Uterus (tissue), 4 donors: ENCODE data around the gene CTDSPL2. TPM values are rescaled to one million over a fixed set of nuclear protein-coding genes. Genes with fewer than 3 reads are reported as not detected.

Experiments
- DNase-seq, 2 donors: peaks; one replicate each; pipeline ENCODE4 v3.0.0-alpha.2; 2019 to 2020
- H3K27ac ChIP-seq, 2 donors: fragments of 200-600 bp; sonication (generic); 1 replicate in 1 of 2; 2 replicates in 1 of 2; pipeline ENCODE4 v1.5.1; 2016 to 2018
- H3K27me3 ChIP-seq, 2 donors: fragments of 200-600 bp; sonication (generic); one replicate each; pipeline ENCODE4 v1.5.1; 2018 to 2019; ENCODE audit warnings: control low read depth in 1 of 2
- H3K36me3 ChIP-seq, 2 donors: fragments of 200-600 bp; sonication (generic); one replicate each; pipeline ENCODE4 v1.5.1; 2019; ENCODE audit warnings: control low read depth in 1 of 2
- H3K4me1 ChIP-seq, 2 donors: fragments of 200-600 bp; sonication (generic); one replicate each; pipeline ENCODE4 v1.5.1; 2018 to 2019; ENCODE audit warnings: control low read depth in 1 of 2
- H3K4me3 ChIP-seq, 2 donors: fragments of 200-600 bp; sonication (generic); 1 replicate in 1 of 2; 2 replicates in 1 of 2; pipeline ENCODE4 v1.5.1; 2018 to 2019; ENCODE audit warnings: mild to moderate bottlenecking in 1 of 2
- H3K9me3 ChIP-seq, 2 donors: fragments of 200-600 bp; sonication (generic); one replicate each; pipeline ENCODE4 v1.5.1; 2019; ENCODE audit warnings: control low read depth in 1 of 2
- CTCF ChIP-seq, 4 experiments: fragments of 200-600 bp in 2 of 4; fragments of 450-650 bp in 2 of 4; sonication (generic) in 2 of 4; IDR thresholded peaks; one replicate each; pipeline ENCODE4 v1.5.1; 2016 to 2019; ENCODE audit warnings: antibody characterized with exemption in 4 of 4, mild to moderate bottlenecking in 2 of 4, moderate library complexity in 1 of 4
- POLR2A ChIP-seq, 2 donors: fragments of 450-650 bp; IDR thresholded peaks; one replicate each; pipeline ENCODE4 v1.6.1; 2016; ENCODE audit warnings: antibody characterized with exemption in 2 of 2, mild to moderate bottlenecking in 1 of 2, moderate library complexity in 1 of 2
- intact Hi-C: fragments of 100-400 bp; cut with DNase I; formaldehyde crosslinking; loops from one replicate; pipeline ENCODE4 v1.15.1; 2023; ENCODE audit warnings: low total_unique reads
- total RNA-seq, 4 donors: library from RNA; depleted of rRNA in 3 of 4; stranded (reverse); fragments of >200 nt in 3 of 4; gene quantifications; one replicate each; pipeline versions ENCODE4 v1.1.0 to v1.2.4, GENCODE V29; 2014 to 2023
- donor health status: DM: yes; HTN: yes; CAD: no.

Gene CTDSPL2
- total RNA-seq, 4 donors from 2014 or later, result 29.7 to 195 (median 63.9) TPM

- H3K36me3 ChIP-seq, result no peaks in the 10 kb centered on the region
- no peak overlapping the region for H3K4me3 ChIP-seq
- H3K27ac ChIP-seq, result no peak overlapping the region
- TF ChIP-seq CTCF (IDR thresholded peaks at IDR 0.05), result no peak
- TF ChIP-seq POLR2A (IDR thresholded peaks at IDR 0.05), result no peak
- H3K4me1 ChIP-seq, result no peaks in the 10 kb centered on the region
- no peaks in the 10 kb centered on the region for H3K27me3 ChIP-seq
- intact Hi-C loops, result no loop called here
- H3K9me3 ChIP-seq, result no peaks in the 10 kb centered on the region
- DNase-seq, result no peak
Measured at GRCh38 chr15:44397869-44398268, 29.6 kb upstream of the CTDSPL2 start.

GRCh38 chr15:44414001-44414400 lies 13.4 kb upstream of the CTDSPL2 start:
- Histone ChIP-seq H3K36me3 (no peaks in the 10 kb centered on the region), H3K4me3 (no peak overlapping the region), H3K9me3 (no peaks in the 10 kb centered on the region), H3K27ac (no peak overlapping the region), H3K4me1 (no peaks in the 10 kb centered on the region), H3K27me3 (no peaks in the 10 kb centered on the region)
- intact Hi-C loops, result no loop called here
- TF ChIP-seq CTCF (IDR thresholded peaks at IDR 0.05), result no peak
- TF ChIP-seq POLR2A (IDR thresholded peaks at IDR 0.05), result no peak
- no peak for DNase-seq

- intact Hi-C loops, result no loop called here
- H3K4me1 ChIP-seq, result peaks cover 0 to 17% of the 10 kb centered on the region in 2 donors
Measured at GRCh38 chr15:44427756-44428724, 611 bp downstream of the CTDSPL2 start.

GRCh38 chr15:44435893-44436667 lies 8.7 kb downstream of the CTDSPL2 start:
- no peaks in the 10 kb centered on the region for H3K9me3 ChIP-seq
- TF ChIP-seq CTCF (IDR thresholded peaks at IDR 0.05) (no peak), POLR2A (IDR thresholded peaks at IDR 0.05) (no peak)
- H3K4me1 ChIP-seq, result peaks cover 0 to 3% of the 10 kb centered on the region in 2 donors
- H3K27ac ChIP-seq, result no peak overlapping the region
- DNase-seq, result no peak
- intact Hi-C loops, result no loop called here
- no peak overlapping the region for H3K4me3 ChIP-seq
- no peaks in the 10 kb centered on the region for H3K36me3 ChIP-seq
- H3K27me3 ChIP-seq, result no peaks in the 10 kb centered on the region

More at GRCh38 chr15:44427756-44428724, 611 bp downstream of the CTDSPL2 start:
- Histone ChIP-seq H3K4me3 (peak overlapping the region; percentile 75 to 83), H3K36me3 (no peaks in the 10 kb centered on the region), H3K27ac (peak overlapping the region; percentile 96 to 98), H3K27me3 (no peaks in the 10 kb centered on the region), H3K9me3 (no peaks in the 10 kb centered on the region)
- no peak for DNase-seq
- TF ChIP-seq POLR2A (IDR thresholded peaks at IDR 0.05), result no peak
- no peak for TF ChIP-seq CTCF (IDR thresholded peaks at IDR 0.05)
